Fibroblast of skin of back (primary cell): ENCODE measurements around the gene TMC3.

Source experiments
- DNase-seq: peaks from one replicate; pipeline ENCODE4 v3.0.0-alpha.2; 2013

The TMC3 gene

DNA sequence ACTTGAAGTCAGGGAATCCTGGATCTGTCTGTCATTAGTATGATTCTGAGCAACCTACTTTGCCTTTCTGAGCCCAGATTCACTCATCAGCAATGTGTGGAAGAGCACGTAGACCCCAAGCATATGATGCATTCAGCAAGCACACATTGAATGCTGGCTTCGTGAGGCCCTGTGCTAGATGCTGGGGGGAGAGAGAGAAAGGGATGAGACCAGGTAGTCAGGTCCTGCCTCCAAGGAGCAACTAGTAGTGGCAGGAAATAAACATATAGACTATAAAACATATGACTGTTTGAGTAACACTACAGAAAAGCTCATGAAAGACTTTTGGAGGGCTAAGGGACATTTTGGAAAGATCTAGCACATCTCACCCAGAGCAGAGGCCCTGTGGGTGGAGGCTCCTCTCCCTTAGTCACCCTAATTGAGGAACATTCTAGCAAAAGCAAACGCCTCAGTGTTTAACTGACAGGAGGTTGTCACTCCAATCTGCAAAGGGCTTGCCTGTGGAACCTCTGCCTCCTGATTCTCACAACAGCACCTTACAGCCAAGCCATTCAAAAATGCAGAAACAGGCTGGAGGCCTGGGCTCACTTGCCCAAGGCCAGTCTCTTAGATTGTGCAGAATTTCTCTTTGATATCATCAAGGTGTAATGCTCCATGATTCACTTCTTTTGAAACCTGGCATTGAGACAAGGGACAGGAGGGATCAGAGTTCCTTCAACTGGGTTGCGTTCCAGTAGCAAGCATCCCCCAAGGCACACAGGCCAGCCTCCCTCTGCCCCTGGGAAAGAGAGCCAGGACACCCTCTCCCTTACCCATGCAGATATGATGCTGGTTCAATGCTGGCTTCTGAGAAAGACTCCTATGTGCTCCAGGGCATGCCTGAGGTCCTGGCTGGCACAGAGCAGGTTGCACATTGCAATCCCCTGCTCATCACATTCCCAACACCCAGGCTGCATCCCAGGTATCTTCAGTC is 76.1 kb downstream of the TMC3 start:
- no peak for DNase-seq

GRCh38 chr15:81297147-81297572 is 76.9 kb downstream of the TMC3 start:
- peak; percentile 27 for DNase-seq

DNA sequence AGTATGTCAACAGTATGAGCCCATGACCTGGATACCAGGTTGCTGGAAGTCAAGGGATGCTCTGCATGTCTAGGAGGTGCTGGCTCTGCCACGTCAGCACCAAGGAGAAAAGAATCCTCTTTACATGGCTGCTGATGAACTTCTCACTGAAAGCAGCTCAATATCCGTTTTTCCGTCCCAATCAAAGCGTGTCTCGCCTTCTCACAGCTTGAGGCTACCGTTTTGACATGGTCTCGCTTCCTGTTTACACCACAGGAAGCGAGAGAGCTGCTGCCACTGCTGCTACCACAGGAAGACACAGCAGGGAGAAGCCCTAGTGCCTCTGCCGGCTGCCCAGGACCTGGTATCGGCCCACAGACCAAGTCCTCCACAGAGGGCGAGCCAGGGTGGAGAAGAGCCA is 77.3 kb downstream of the TMC3 start:
- DNase-seq: peak; percentile 14

DNA sequence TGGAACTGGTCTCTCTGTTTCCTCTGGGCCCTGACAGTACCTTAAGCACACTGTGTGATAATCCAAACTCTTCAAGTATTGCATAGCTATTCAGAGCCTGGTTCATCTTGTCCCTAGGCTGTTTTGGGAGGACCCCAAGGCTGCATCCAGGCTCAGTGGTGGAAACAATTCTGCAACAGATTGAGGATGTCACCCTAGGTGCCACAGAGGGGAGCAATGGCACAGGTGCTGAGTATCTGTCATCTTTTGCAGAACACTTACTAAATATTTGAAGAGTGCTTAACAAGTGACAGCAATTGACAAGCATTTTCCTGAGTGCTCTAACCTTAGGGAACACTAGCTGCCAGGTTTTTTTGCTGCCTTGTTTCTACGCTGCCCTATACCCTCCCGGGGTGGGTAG is 77.8 kb downstream of the TMC3 start:
- DNase-seq: no peak

DNA sequence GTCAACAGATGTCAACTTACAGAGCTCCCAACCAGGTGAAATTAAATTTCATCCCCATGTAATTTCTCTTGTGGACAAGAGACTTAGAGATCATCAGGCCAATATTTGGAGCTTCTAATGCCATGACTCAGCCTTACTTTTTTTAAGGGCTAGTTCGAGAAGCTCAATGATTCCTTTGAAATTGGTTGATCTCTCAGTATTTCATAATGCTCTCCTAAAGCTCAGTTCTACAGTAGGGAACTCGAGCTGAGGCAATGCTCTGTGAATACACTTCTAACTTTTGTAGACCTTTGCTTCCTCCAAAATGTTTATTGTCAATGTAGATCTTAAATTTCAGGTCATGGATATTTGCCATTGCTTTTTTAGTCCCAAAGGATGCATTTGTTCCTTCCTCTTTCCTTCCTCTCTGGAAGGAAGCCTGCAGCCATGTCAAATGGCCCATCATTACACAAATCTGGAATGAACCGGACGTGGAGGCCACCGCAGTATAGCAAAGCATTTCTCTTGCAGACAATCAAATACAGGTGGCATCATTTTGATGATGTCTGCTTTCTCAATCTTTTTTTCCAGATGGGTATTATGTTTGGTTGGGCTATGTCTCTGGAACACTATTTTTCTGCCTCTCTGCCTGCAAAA is 78.4 kb downstream of the TMC3 start:
- no peak for DNase-seq

DNA sequence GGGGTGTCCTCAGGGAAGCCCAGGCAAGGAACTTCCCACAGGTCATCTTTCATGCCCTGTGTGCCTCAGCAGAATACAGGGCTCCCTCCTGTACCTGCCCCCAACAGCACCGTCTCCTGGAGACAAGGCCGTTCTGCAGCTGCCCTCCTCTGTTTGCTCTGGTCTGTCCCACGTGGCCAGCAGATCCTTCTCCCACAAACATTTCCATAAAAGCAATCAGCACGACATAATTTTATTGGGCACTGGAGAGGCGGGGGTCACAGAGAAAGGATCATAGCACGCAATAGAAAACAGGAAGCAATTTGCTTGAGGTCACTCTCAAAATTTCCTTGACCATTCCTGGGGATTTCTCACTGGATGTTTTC is 79.5 kb downstream of the TMC3 start:
- no peak for DNase-seq

GRCh38 chr15:81293728-81294515 is 80.1 kb downstream of the TMC3 start:
- no peak for DNase-seq

GRCh38 chr15:81292523-81293001 is 81.5 kb downstream of the TMC3 start:
- DNase-seq: no peak

- no peak for DNase-seq
Observed at GRCh38 chr15:81291916-81292522, 82.0 kb downstream of the TMC3 start.

DNA sequence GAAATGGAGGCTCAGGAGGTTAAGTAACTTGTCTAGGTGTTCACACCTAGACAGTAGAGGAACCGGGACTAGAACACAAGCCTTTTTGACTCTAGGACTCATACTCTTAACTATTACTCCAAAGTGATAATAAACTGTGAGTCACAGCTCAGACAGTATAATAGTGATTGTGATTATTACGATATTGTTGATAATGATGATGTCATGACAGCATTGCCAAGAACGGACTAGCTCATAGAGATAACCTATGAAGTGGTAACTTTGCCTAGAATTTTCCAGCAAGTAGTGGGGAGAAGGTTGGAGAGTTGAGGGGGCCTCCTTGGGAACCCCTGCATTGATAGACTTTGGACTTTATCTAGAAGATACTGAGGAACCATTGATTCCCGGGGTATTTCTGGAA is 84.1 kb downstream of the TMC3 start:
- no peak for DNase-seq

DNA sequence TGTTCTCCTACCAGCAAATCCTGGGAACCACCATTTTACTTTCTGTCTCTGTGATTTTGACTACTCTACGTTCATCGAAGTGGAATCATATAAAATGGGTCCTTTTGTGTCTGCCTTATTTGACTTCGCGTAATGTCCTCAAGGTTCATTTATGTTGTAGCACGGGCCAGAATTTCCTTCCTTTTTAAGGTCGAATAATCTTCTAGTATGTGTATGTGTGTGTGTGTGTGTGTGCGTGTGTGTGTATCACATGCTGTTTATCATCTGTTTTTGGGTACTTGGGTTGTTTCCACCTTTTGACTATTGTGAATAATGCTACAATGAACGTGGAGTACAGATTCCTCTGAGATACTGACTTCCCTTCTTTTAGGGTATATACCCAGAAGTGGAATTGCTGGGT is 85.4 kb downstream of the TMC3 start:
- DNase-seq: no peak

- no peak for DNase-seq
Observed at GRCh38 chr15:81288040-81288439, 86.0 kb downstream of the TMC3 start.

GRCh38 chr15:81286621-81287121 is 87.3 kb downstream of the TMC3 start:
- no peak for DNase-seq

DNA sequence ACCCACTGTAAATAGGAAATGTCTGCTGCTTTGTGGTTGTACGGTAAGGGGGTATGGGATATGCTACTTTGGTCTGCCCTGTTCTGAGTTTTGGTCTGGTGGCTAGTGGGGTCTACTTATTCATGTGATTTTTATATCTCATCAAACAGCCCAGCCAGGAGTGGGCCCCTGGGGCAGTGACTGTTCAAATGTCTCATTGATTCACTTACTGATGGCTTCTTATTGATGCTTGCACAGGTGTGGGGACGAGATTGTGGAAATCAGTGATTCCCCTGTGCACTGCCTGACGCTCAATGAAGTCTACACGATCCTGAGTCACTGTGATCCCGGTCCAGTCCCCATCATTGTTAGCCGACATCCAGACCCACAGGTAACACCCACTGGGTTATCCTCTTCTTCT is 88.6 kb downstream of the TMC3 start:
- no peak for DNase-seq

GRCh38 chr15:81284256-81285031 is 89.6 kb downstream of the TMC3 start:
- DNase-seq: no peak

DNA sequence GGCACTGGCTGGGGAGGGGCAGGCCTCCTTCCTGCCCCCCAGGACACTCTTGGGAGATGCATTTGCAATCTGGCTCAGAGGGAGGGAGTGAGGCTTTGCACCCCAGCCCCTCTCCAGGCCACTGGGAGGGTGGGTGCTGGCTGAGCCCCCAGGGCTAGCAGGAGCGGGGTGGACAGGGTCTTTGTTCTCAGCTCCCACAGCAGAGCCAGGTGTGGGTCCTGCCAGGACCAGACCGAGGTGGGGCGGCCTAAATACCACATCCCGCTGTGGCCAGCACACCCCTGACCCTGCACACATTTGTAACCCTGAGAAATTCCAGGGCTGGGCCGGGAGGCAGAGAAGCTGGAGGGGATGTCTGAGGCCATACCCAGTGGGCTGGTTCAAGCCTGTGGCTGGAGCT is 91.1 kb downstream of the TMC3 start:
- no peak for DNase-seq

DNA sequence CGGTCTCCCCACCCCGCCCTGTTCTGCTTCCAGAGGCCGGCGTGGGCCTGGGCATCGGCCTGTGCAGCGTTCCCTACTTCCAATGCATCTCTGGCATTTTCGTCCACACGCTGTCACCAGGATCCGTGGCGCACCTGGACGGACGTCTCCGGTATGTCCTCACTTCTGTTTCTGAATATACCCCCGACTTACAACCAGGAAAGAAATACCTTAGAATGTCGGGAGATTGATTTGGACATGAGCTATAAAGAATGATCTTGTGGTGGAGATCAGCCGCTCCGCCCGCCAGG is 91.5 kb downstream of the TMC3 start:
- no peak for DNase-seq

DNA sequence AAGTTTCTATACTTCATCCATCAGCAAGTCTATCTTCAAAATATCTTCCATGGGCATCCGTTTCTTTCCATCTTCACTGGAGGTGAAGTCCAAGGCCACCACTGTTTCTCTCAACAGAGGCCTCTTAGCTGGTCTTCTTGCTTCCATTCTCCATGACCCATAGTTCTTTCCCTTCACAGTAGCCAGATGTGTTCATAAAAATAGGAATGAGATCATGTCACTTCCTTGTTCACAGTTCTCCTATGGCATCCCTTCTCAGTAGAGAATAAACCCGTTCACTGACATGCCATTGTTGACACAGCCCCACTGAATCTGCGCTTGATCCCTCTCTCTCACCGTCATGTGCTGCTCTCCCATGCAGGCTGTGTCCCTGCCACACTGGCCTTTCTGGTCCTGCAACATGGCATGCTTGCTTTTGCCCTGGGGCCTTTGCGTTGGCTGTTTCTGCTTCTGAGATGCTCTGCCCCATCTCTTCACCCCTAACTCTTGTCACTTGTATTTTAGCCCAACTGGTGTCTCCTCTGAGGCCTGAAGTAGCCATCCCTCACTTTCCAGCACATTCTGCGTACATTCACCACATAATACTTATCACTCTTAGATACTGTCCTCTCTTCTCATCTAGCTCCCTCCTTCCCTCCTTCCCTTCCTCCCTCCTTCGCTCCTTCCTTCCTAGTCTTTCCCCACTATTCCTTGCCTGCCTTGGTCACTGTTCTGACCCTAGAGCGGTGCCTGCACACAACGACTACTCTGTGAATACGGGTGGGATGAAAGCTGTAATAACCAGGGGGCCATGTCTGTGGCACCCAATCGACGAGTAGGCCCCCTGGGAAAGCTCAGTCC is 92.0 kb downstream of the TMC3 start:
- DNase-seq: no peak

GRCh38 chr15:81281456-81281735 is 92.6 kb downstream of the TMC3 start:
- no peak for DNase-seq
